Measurements from ENCODE around the gene TBATA.

DNA sequence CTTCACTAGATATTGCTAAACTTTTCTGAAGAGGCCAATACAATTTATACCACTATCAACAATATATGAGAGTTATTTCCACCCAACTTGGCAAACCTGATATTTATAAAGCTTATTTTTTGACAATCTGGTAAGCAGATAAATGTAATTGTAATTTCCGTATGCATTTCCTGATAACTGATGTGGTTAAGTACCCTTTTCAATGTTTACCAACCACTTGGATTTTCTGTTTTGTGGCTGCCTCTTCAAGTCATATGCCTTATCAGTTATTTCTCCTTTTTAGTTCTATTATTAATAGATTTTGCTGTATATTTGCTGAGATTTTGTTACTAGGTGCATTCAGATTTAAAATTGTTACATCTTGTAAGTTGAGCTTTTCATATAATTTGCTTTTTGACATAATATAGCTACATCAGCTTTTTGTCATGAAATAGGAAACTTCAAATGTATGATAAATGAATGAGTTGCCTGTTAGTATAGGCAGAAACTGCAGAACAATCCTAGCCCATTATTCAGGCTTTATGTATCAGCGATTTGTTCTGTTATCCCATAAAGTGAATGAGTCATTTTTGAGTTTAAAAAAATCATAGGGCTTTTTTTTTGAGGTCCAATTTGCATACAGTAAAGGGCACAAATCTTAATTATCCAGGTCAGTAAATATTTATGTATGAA is 42.0 kb upstream of the TBATA start:
- TF ChIP-seq, protein P1, sequence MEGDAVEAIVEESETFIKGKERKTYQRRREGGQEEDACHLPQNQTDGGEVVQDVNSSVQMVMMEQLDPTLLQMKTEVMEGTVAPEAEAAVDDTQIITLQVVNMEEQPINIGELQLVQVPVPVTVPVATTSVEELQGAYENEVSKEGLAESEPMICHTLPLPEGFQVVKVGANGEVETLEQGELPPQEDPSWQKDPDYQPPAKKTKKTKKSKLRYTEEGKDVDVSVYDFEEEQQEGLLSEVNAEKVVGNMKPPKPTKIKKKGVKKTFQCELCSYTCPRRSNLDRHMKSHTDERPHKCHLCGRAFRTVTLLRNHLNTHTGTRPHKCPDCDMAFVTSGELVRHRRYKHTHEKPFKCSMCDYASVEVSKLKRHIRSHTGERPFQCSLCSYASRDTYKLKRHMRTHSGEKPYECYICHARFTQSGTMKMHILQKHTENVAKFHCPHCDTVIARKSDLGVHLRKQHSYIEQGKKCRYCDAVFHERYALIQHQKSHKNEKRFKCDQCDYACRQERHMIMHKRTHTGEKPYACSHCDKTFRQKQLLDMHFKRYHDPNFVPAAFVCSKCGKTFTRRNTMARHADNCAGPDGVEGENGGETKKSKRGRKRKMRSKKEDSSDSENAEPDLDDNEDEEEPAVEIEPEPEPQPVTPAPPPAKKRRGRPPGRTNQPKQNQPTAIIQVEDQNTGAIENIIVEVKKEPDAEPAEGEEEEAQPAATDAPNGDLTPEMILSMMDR (IDR thresholded peaks at IDR 0.05): no peak
- TF ChIP-seq ZFX (IDR thresholded peaks at IDR 0.05; ENCODE audit: borderline replicate concordance): no peak

Measured in 22Rv1 (cell line).